NT2/D1 (cell line): Measurements from ENCODE around the gene CCSER1.
A peak's percentile ranks its signal among the peaks of the same experiment; 100 is the strongest.
"Not testable (repeated sequence)": the region's sequence is repeated elsewhere in the genome, so short reads cannot be mapped to it uniquely, and the experiment has no call there.

Experiments
- DNase-seq: peaks from one replicate; pipeline ENCODE4 v3.0.0-alpha.2; 2011; ENCODE audit warnings: low read depth, low spot score
- H3K27me3 ChIP-seq: 2 replicates; pipeline ENCODE4 v1.6.0; 2011; ENCODE audit warnings: mild to moderate bottlenecking; ENCODE audit not compliant: insufficient read length, insufficient read depth
- H3K36me3 ChIP-seq: 2 replicates; pipeline ENCODE4 v1.6.1; 2011; ENCODE audit warnings: mild to moderate bottlenecking, low read length, mixed read lengths; ENCODE audit not compliant: insufficient read depth, insufficient read length
- H3K4me1 ChIP-seq: 2 replicates; pipeline ENCODE4 v1.5.1; 2011; ENCODE audit not compliant: insufficient read depth, insufficient read length
- H3K4me3 ChIP-seq: 2 replicates; pipeline ENCODE4 v1.5.1; 2011; ENCODE audit warnings: low read depth; ENCODE audit not compliant: insufficient read length
- H3K9ac ChIP-seq: 2 replicates; pipeline ENCODE4 v1.6.0; 2011; ENCODE audit warnings: low read depth; ENCODE audit not compliant: insufficient read length
- H3K9me3 ChIP-seq: 2 replicates; pipeline ENCODE4 v1.5.1; 2011; ENCODE audit warnings: mild to moderate bottlenecking, low read length; ENCODE audit not compliant: insufficient read depth
- SUZ12 ChIP-seq: IDR thresholded peaks from 2 replicates; pipeline ENCODE4 v1.6.1; 2011; ENCODE audit not compliant: insufficient read length, insufficient read depth; ENCODE audit errors: extremely low read depth
- YY1 ChIP-seq: IDR thresholded peaks from 2 replicates; pipeline ENCODE4 v1.6.1; 2011; ENCODE audit not compliant: insufficient read length, insufficient read depth
- ZNF274 ChIP-seq: IDR thresholded peaks from 2 replicates; pipeline ENCODE4 v1.6.1; 2011; ENCODE audit warnings: mild to moderate bottlenecking, low read depth, low read length

The CCSER1 gene

GRCh38 chr4:90330546-90330945, 203.4 kb downstream of the CCSER1 start:
- Histone ChIP-seq H3K4me3 (no peak overlapping the region), H3K9me3 (no peaks in the 10 kb centered on the region), H3K4me1 (no peaks in the 10 kb centered on the region), H3K36me3 (no peaks in the 10 kb centered on the region), H3K27me3 (no peaks in the 10 kb centered on the region), H3K9ac (no peak overlapping the region)
- TF ChIP-seq ZNF274 (no peak), YY1 (no peak)
- DNase-seq, result no peak

GRCh38 chr4:90345549-90346215, 218.5 kb downstream of the CCSER1 start:
- no peaks in the 10 kb centered on the region for H3K27me3 ChIP-seq
- H3K4me3 ChIP-seq, result no peak overlapping the region
- no peak overlapping the region for H3K9ac ChIP-seq
- TF ChIP-seq SUZ12 (no peak), ZNF274 (no peak), YY1 (no peak)
- DNase-seq, result no peak
- H3K4me1 ChIP-seq, result no peaks in the 10 kb centered on the region
- no peaks in the 10 kb centered on the region for H3K36me3 ChIP-seq
- no peaks in the 10 kb centered on the region for H3K9me3 ChIP-seq

GRCh38 chr4:90349636-90350035, 222.4 kb downstream of the CCSER1 start:
- DNase-seq, result no peak
- no peaks in the 10 kb centered on the region for H3K27me3 ChIP-seq
- no peaks in the 10 kb centered on the region for H3K4me1 ChIP-seq
- no peak for TF ChIP-seq SUZ12
- no peak for TF ChIP-seq YY1
- no peak for TF ChIP-seq ZNF274
- no peak overlapping the region for H3K4me3 ChIP-seq
- no peak overlapping the region for H3K9ac ChIP-seq
- no peaks in the 10 kb centered on the region for H3K36me3 ChIP-seq
- H3K9me3 ChIP-seq, result no peaks in the 10 kb centered on the region

- Histone ChIP-seq H3K36me3 (no peaks in the 10 kb centered on the region), H3K4me3 (no peak overlapping the region), H3K9me3 (no peaks in the 10 kb centered on the region), H3K27me3 (no peaks in the 10 kb centered on the region), H3K9ac (no peak overlapping the region), H3K4me1 (no peaks in the 10 kb centered on the region)
- TF ChIP-seq SUZ12, result no peak
- no peak for TF ChIP-seq YY1
- TF ChIP-seq ZNF274, result no peak
- peak; percentile 36 for DNase-seq
Measured at GRCh38 chr4:90357117-90357710, 230.0 kb downstream of the CCSER1 start.

GRCh38 chr4:90375081-90375480, 247.9 kb downstream of the CCSER1 start:
- TF ChIP-seq YY1 (no peak), SUZ12 (no peak), ZNF274 (no peak)
- Histone ChIP-seq H3K27me3 (no peaks in the 10 kb centered on the region), H3K4me1 (no peaks in the 10 kb centered on the region), H3K9ac (no peak overlapping the region), H3K36me3 (no peaks in the 10 kb centered on the region), H3K9me3 (no peaks in the 10 kb centered on the region), H3K4me3 (no peak overlapping the region)
- DNase-seq, result no peak

- Histone ChIP-seq H3K36me3 (no peaks in the 10 kb centered on the region), H3K4me1 (no peaks in the 10 kb centered on the region), H3K4me3 (no peak overlapping the region), H3K9ac (no peak overlapping the region), H3K27me3 (no peaks in the 10 kb centered on the region), H3K9me3 (no peaks in the 10 kb centered on the region)
- no peak for DNase-seq
- TF ChIP-seq SUZ12 (no peak), YY1 (no peak), ZNF274 (no peak)
Measured at GRCh38 chr4:90393215-90393614, 266.0 kb downstream of the CCSER1 start.

- Histone ChIP-seq H3K27me3 (no peaks in the 10 kb centered on the region), H3K36me3 (no peaks in the 10 kb centered on the region), H3K4me3 (no peak overlapping the region), H3K9ac (no peak overlapping the region), H3K9me3 (0 out of 2 replicates have a peak, but pooled peaks cover 9% of the 10 kb centered on the region), H3K4me1 (no peaks in the 10 kb centered on the region)
- DNase-seq, result no peak
- TF ChIP-seq ZNF274 (no peak), SUZ12 (no peak), YY1 (no peak)
Measured at GRCh38 chr4:90403781-90404180, 276.6 kb downstream of the CCSER1 start.

GRCh38 chr4:90407897-90408296, 280.7 kb downstream of the CCSER1 start:
- not testable (repeated sequence) for H3K9me3 ChIP-seq, H3K9ac ChIP-seq, H3K4me1 ChIP-seq, H3K36me3 ChIP-seq, DNase-seq, H3K27me3 ChIP-seq, H3K4me3 ChIP-seq

- H3K27me3 ChIP-seq, H3K4me3 ChIP-seq, DNase-seq, H3K9ac ChIP-seq, H3K9me3 ChIP-seq, H3K36me3 ChIP-seq, H3K4me1 ChIP-seq: not testable (repeated sequence)
Measured at GRCh38 chr4:90412786-90413185, 285.6 kb downstream of the CCSER1 start.
